WI38 (cell line): ENCODE measurements around the gene ST7L.
"Not testable (repeated sequence)": the region's sequence is repeated elsewhere in the genome, so short reads cannot be mapped to it uniquely, and the experiment has no call there.

Experiments
- H3K4me3 ChIP-seq: 2 replicates; pipeline ENCODE4 v1.5.1; 2011; ENCODE audit warnings: low read depth, mild to moderate bottlenecking, control low read depth, low read length
- TF ChIP-seq, protein P1 (sequence below): IDR thresholded peaks from 2 replicates; pipeline ENCODE4 v1.5.1; 2012; ENCODE audit warnings: low read depth, mild to moderate bottlenecking, control low read depth, low read length

Gene ST7L

DNA sequence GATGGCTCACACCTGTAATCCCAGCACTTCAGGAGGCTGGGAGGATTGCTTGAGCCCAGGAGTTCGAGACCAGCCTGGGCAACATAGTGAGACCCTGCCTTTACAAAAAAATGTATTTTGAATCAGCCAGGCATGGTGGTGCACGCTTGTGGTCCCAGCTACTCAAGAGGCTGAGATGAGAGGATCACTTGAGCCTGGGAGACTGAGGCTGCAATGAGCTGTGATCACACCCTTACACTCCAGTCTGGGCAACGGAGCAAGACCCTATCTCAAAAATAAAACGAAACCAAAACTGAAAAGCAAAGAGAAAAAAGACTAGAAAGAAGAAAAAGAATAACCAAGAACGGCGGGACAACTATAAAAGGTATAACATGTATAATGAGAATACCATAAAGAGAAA, 125.6 kb downstream of the ST7L start:
- no peak overlapping the region for H3K4me3 ChIP-seq
- TF ChIP-seq, protein P1, sequence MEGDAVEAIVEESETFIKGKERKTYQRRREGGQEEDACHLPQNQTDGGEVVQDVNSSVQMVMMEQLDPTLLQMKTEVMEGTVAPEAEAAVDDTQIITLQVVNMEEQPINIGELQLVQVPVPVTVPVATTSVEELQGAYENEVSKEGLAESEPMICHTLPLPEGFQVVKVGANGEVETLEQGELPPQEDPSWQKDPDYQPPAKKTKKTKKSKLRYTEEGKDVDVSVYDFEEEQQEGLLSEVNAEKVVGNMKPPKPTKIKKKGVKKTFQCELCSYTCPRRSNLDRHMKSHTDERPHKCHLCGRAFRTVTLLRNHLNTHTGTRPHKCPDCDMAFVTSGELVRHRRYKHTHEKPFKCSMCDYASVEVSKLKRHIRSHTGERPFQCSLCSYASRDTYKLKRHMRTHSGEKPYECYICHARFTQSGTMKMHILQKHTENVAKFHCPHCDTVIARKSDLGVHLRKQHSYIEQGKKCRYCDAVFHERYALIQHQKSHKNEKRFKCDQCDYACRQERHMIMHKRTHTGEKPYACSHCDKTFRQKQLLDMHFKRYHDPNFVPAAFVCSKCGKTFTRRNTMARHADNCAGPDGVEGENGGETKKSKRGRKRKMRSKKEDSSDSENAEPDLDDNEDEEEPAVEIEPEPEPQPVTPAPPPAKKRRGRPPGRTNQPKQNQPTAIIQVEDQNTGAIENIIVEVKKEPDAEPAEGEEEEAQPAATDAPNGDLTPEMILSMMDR = no peak

DNA sequence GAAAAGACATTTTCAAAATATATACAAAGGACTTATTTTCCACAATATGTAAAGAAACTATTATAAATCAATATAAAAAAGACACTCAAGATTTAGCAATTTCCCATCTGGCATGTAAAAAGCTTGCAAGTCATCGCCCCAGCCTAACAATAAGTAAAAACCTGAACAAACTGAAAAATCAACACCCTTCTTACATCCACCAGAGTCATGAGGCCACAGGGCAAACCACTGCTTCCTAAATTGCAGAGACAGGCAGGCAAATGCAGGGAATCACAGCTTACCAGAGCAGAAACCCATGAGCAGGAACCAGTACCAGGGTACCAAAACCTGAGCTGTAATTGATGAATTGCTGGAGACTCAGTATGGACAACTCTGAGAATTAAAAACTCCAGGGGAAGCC, 126.9 kb downstream of the ST7L start:
- no peak overlapping the region for H3K4me3 ChIP-seq
- TF ChIP-seq, protein P1 = no peak

DNA sequence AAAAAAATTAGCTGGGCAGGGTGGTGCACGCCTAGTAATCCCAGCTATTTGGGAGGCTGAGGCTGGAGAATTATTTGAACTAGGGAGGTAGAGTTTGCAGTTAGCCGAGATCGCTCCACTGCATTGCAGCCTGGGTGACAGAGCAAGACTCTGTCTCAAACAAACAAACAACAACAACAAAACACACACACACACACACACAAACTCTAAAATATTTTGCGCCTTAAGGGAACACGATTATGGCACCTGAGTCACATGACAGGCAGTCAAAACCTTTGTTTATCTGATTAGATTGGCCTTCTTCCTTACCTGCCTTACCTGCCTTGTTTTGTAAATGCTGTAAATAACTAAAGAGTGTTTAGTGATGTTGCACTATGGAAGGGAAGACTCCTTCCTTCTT, 130.8 kb downstream of the ST7L start:
- TF ChIP-seq, protein P1 = no peak
- H3K4me3 ChIP-seq = no peak overlapping the region

DNA sequence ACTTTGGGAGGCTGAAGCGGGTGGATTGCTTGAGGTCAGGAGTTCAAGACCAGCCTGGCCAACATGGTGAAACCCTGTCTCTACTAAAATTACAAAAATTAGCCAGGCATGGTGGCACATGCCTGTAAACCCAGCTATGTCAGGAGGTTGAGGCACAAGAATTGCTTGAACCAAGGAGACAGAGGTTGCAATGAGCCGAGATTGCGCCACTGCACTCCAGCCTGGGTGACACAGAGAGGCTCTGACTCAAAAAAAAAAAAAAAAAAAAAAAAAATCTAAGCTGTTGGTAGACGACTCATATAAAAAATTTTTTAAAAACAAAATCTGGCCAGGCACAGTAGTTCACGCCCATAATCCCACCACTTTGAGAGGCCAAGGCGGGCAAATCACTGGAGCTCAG, 131.3 kb downstream of the ST7L start:
- not testable (repeated sequence) for H3K4me3 ChIP-seq

DNA sequence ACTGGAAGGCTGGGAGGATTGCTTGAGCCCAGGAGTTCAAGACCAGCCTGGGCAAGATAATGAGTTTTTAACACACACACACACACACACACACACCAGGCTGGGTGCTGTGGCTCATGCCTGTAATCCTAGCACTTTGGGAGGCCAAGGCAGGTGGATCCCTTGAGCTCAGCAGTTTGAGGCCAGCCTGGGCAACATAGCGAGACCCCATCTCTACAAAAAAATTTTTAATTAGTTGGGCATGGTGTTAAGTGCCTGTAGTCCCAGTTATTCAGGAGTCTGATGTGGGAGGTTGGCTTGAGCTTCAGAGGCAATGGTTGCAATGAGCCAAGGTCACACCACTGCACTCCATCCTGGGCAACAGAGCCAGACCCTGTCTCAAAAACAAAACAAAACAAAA, 132.9 kb downstream of the ST7L start:
- not testable (repeated sequence) for H3K4me3 ChIP-seq

DNA sequence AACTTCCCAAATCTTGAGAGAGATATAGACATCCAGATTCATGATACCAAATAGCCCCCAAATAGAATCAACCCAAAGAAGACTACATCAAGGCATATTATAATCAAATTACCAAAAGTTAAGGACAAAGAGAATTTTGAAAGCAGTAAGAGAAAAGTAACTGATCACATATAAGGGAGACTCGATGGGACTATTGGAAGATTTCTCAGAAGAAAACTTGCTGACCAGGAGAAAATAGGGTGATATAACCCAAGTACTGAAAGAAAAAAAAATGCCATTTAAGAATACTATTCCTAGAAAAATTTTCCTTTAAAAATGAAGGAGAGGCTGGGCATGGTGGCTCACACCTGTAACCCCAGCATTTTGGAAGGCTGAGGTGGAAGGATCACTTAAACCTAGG, 140.6 kb downstream of the ST7L start:
- TF ChIP-seq, protein P1 = no peak
- H3K4me3 ChIP-seq = no peak overlapping the region

DNA sequence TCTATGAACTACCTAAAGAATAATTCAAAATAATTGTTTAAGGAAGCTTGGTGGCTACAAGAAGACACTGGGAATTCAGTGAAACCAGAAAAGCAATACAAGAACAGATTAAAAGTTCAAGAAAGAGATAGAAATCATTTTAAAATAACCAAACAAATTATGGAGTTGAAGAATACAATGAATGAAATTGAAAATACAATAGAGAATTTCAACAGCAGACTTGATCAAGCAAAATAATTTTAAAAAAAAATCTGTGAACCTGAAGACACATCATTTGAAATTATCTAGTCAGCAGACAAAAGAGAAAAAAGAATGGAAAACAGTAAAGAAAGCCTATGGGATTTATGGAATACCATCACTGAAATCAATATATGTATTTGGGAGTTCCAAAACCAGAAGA, 141.4 kb downstream of the ST7L start:
- no peak overlapping the region for H3K4me3 ChIP-seq
- TF ChIP-seq, protein P1 = no peak
